Hepatocyte (in vitro differentiated cells): Measurements from ENCODE around the gene RGS6. TPM values are rescaled to one million over a fixed set of nuclear protein-coding genes. Genes with fewer than 3 reads are reported as not detected.

Experiments
- DNase-seq: peaks from one replicate; pipeline ENCODE4 v3.0.0-alpha.2; 2016; ENCODE audit warnings: low spot score
- H2AFZ ChIP-seq: fragments of 200-600 bp; sonication (generic); 2 replicates; pipeline ENCODE4 v1.6.0; 2016; ENCODE audit warnings: antibody characterized with exemption, mild to moderate bottlenecking
- H3K27ac ChIP-seq: fragments of 200-600 bp; sonication (generic); 2 replicates; pipeline ENCODE4 v1.5.1; 2016; ENCODE audit warnings: mild to moderate bottlenecking
- H3K27me3 ChIP-seq: fragments of 200-600 bp; sonication (generic); 2 replicates; pipeline ENCODE4 v1.6.1; 2016
- H3K36me3 ChIP-seq: fragments of 200-600 bp; sonication (generic); replicated peaks from 2 replicates; pipeline ENCODE4 v1.5.1; 2016; ENCODE audit warnings: low read depth; ENCODE audit not compliant: insufficient read depth
- H3K4me1 ChIP-seq: fragments of 200-600 bp; sonication (generic); 2 replicates; pipeline ENCODE4 v1.5.1; 2016; ENCODE audit warnings: mild to moderate bottlenecking, moderate library complexity; ENCODE audit not compliant: insufficient read depth
- H3K4me2 ChIP-seq: fragments of 200-600 bp; sonication (generic); 2 replicates; pipeline ENCODE4 v1.6.0; 2016
- H3K4me3 ChIP-seq: fragments of 200-600 bp; sonication (generic); 2 replicates; pipeline ENCODE4 v1.5.1; 2016; ENCODE audit warnings: mild to moderate bottlenecking
- H3K79me2 ChIP-seq: fragments of 200-600 bp; sonication (generic); 2 replicates; pipeline ENCODE4 v1.6.0; 2017; ENCODE audit warnings: mild to moderate bottlenecking
- H3K9me2 ChIP-seq: fragments of 200-600 bp; sonication (generic); replicated peaks from 2 replicates; pipeline ENCODE4 v1.6.0; 2017; ENCODE audit warnings: mild to moderate bottlenecking; ENCODE audit not compliant: insufficient read depth
- H3K9me3 ChIP-seq: fragments of 200-600 bp; sonication (generic); 2 replicates; pipeline ENCODE4 v1.5.1; 2016; ENCODE audit warnings: low read depth, mild to moderate bottlenecking
- H4K20me1 ChIP-seq: fragments of 200-600 bp; sonication (generic); 2 replicates; pipeline ENCODE4 v1.6.0; 2016; ENCODE audit warnings: mild to moderate bottlenecking; ENCODE audit not compliant: insufficient read depth, poor library complexity, severe bottlenecking
- CTCF ChIP-seq: fragments of 200-600 bp; sonication (generic); IDR thresholded peaks from 2 replicates; pipeline ENCODE4 v1.5.1; 2016; ENCODE audit warnings: antibody characterized with exemption, mild to moderate bottlenecking; ENCODE audit not compliant: poor library complexity
- EZH2 ChIP-seq: fragments of 200-600 bp; sonication (generic); IDR thresholded peaks from 2 replicates; pipeline ENCODE4 v1.6.1; 2016; ENCODE audit warnings: antibody characterized with exemption, mild to moderate bottlenecking, borderline replicate concordance
- EZH2phosphoT487 ChIP-seq: fragments of 200-600 bp; sonication (generic); IDR thresholded peaks from one replicate; pipeline ENCODE4 v1.6.1; 2018; ENCODE audit warnings: antibody characterized with exemption, mild to moderate bottlenecking, low read depth, moderate library complexity; ENCODE audit not compliant: unreplicated experiment, severe bottlenecking
- WGBS: methylation state at CpG from one replicate; pipeline ENCODE4 v1.1.6; 2016; ENCODE audit warnings: low lambda C conversion rate; ENCODE audit errors: missing lambda C conversion rate; 5-methylcytosine and 5-hydroxymethylcytosine counted together
- polyA plus RNA-seq: library from polyadenylated mRNA; unstranded; fragments of >200 nt; fragmentation: Nextera tagmentation; extraction: Ambion mirVana; gene quantifications from 2 replicates; pipeline ENCODE4 v1.2.1, GENCODE V29; 2016
- total RNA-seq: library from RNA; depleted of rRNA; stranded (reverse); fragments of >200 nt; gene quantifications from 2 replicates; pipeline ENCODE4 v1.2.3, GENCODE V29; 2014

The RGS6 gene
- total and polyA plus RNA-seq, 2 experiments from 2014 or later: 0.25 to 0.87 TPM

DNA sequence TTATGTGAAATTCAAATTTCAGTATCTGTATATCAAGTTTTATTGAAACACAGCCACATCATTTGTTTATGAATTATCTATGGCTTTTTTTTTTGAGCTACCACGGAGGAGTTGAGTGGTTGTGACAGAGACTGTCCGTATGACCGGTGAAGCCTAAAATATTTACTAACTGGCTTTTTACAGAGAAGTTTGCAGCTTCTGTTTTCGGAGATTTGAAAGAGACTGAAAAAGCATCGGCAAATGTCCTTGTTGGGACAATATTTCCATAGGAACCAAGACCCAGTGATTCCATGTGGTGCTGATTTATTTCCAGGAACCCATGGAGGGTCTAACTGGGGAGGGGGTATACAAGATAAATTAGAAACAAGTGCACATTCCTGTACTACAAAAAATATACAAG is 56.2 kb downstream of the RGS6 start:
- H2AFZ ChIP-seq: no peak overlapping the region
- no peaks in the 10 kb centered on the region for H3K9me2 ChIP-seq
- TF ChIP-seq EZH2 (no peak), EZH2phosphoT487 (no peak), CTCF (no peak)
- H3K27ac ChIP-seq: no peak overlapping the region
- no peak overlapping the region for H3K4me2 ChIP-seq
- no peak overlapping the region for H3K4me3 ChIP-seq
- no peaks in the 10 kb centered on the region for H3K4me1 ChIP-seq
- no peaks in the 10 kb centered on the region for H3K36me3 ChIP-seq
- 86% methylated on average over 5 of the region's 5 CpGs for WGBS
- no peaks in the 10 kb centered on the region for H3K27me3 ChIP-seq
- no peak for DNase-seq
- H3K9me3 ChIP-seq: no peaks in the 10 kb centered on the region
- no peaks in the 10 kb centered on the region for H3K79me2 ChIP-seq
- no peaks in the 10 kb centered on the region for H4K20me1 ChIP-seq

DNA sequence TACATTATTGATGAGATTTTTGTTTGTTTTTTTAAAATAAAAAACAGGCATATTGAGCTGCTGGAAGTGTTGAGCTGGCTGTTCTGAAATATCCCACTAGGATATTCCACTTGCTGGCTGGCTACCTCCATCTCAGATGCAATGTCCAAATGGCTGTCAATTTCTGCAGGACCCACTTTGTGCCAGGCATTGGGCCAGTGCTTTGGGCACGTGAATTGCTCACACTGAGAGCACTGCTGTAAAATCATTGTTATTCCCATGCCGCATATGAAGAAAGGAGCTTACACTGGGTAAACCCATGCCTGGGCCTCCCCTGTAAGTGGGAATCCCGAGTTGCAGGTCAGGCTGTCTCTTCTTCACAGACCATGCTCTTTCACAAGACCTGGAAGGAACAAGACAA is 56.7 kb downstream of the RGS6 start:
- Histone ChIP-seq H3K4me2 (no peak overlapping the region), H3K79me2 (no peaks in the 10 kb centered on the region), H3K4me3 (no peak overlapping the region), H3K27ac (no peak overlapping the region), H3K9me2 (no peaks in the 10 kb centered on the region), H3K4me1 (no peaks in the 10 kb centered on the region), H2AFZ (no peak overlapping the region), H3K36me3 (no peaks in the 10 kb centered on the region), H3K27me3 (no peaks in the 10 kb centered on the region), H4K20me1 (no peaks in the 10 kb centered on the region), H3K9me3 (no peaks in the 10 kb centered on the region)
- TF ChIP-seq CTCF: no peak
- TF ChIP-seq EZH2: no peak
- no peak for TF ChIP-seq EZH2phosphoT487
- no peak for DNase-seq
- 89% methylated on average over 3 of the region's 3 CpGs for WGBS

DNA sequence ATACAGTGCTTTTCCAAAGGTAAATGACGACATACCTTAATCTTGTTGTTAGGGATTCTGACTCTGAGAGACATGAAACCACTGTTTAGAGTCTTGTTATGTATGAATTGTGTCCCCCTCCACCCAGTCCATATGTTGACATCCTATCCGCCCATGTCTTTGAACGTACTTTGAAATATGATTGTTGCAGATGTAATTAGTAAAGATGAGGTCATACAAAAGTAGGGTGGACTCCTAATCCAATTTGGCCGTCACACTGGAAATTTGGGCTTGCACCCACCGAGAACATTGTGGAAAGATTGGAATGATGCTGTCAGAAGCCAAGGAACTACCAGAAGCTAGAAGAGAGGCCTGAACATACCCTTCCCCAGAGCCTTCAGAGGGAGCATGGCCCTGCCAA is 62.2 kb downstream of the RGS6 start:
- H3K27me3 ChIP-seq: no peaks in the 10 kb centered on the region
- WGBS: 69% methylated on average over 5 of the region's 5 CpGs
- H2AFZ ChIP-seq: no peak overlapping the region
- H3K4me1 ChIP-seq: no peaks in the 10 kb centered on the region
- H3K4me2 ChIP-seq: no peak overlapping the region
- no peaks in the 10 kb centered on the region for H3K36me3 ChIP-seq
- H3K4me3 ChIP-seq: no peak overlapping the region
- no peaks in the 10 kb centered on the region for H4K20me1 ChIP-seq
- no peaks in the 10 kb centered on the region for H3K79me2 ChIP-seq
- TF ChIP-seq EZH2 (no peak), EZH2phosphoT487 (no peak), CTCF (no peak)
- no peak for DNase-seq
- H3K27ac ChIP-seq: no peak overlapping the region
- no peaks in the 10 kb centered on the region for H3K9me2 ChIP-seq
- no peaks in the 10 kb centered on the region for H3K9me3 ChIP-seq

DNA sequence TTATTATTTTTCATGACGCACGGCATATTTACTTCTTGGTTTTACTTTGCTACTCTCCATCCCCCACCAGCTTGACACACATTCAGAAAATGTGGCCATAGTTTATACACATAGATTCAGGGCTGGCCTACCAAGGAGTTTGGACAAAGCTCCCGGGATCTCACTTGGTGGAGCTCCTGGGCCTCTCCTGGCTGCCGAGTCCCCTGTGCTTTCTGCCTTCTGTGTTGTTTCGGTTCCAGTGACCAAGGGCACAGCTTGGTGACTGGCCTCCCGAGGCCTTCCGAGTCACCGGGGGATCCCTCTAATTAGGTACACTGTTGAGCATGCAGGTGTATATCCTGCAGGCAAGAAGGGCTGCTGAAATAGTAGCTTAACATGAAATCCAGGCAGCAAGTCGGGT is 63.5 kb downstream of the RGS6 start:
- H3K27ac ChIP-seq: no peak overlapping the region
- TF ChIP-seq CTCF: no peak
- no peaks in the 10 kb centered on the region for H3K9me3 ChIP-seq
- no peaks in the 10 kb centered on the region for H3K27me3 ChIP-seq
- H3K36me3 ChIP-seq: no peaks in the 10 kb centered on the region
- no peaks in the 10 kb centered on the region for H3K9me2 ChIP-seq
- no peaks in the 10 kb centered on the region for H4K20me1 ChIP-seq
- DNase-seq: no peak
- H3K4me2 ChIP-seq: no peak overlapping the region
- no peak overlapping the region for H3K4me3 ChIP-seq
- WGBS: 91% methylated on average over 9 of the region's 9 CpGs
- no peak overlapping the region for H2AFZ ChIP-seq
- no peaks in the 10 kb centered on the region for H3K4me1 ChIP-seq
- no peaks in the 10 kb centered on the region for H3K79me2 ChIP-seq
